Stomach (tissue), 4 donors: ENCODE data around the gene SPATA32.

Experiments used
- EP300 ChIP-seq: sonication (generic); formaldehyde crosslinking; IDR thresholded peaks from one replicate; pipeline ENCODE4 v1.6.1; 2017; ENCODE audit warnings: antibody characterized with exemption
- POLR2AphosphoS5 ChIP-seq, 3 donors: sonication (generic); formaldehyde crosslinking; IDR thresholded peaks; one replicate each; pipeline ENCODE4 v1.6.1; 2016; ENCODE audit warnings: antibody characterized with exemption in 3 of 3
- TF ChIP-seq, protein P1 (sequence below), 7 experiments: fragments of 450-650 bp in 4 of 7; fragments of 200-600 bp in 3 of 7; sonication (generic) in 3 of 7; IDR thresholded peaks; one replicate each; pipeline ENCODE4 v1.5.1; 2016 to 2019; ENCODE audit warnings: antibody characterized with exemption in 7 of 7, control low read depth in 2 of 7, mild to moderate bottlenecking in 1 of 7

DNA sequence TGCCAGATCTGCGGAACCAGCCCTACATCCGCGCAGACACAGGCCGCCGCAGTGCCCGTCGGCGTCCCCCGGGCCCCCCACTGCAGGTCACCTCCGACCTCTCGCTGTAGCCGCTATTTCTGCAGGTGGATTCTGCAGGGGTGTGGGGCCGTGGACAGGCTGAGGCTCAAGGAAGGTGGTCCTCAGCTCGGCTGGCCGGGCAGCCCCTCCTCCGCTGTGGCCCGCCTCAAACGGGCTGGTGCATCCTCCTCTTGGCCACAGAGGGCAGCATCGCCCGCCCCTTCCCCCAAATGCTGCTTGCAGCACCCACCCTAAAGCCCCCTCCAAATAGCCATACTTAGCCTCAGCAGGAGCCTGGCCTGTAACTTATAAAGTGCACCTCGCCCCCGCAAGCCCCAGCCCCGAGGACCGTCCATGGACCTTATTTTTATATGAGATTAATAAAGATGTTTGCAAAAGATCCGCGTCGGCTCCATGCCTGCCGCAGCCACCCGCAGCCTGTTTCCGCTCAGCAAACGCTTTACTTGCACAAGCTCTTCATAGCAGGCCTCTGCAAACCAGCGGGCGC is 14.9 kb downstream of the SPATA32 start:
- TF ChIP-seq EP300 (no peak), POLR2AphosphoS5 (IDR thresholded peaks at IDR 0.05) (no peak)
- TF ChIP-seq, protein P1, sequence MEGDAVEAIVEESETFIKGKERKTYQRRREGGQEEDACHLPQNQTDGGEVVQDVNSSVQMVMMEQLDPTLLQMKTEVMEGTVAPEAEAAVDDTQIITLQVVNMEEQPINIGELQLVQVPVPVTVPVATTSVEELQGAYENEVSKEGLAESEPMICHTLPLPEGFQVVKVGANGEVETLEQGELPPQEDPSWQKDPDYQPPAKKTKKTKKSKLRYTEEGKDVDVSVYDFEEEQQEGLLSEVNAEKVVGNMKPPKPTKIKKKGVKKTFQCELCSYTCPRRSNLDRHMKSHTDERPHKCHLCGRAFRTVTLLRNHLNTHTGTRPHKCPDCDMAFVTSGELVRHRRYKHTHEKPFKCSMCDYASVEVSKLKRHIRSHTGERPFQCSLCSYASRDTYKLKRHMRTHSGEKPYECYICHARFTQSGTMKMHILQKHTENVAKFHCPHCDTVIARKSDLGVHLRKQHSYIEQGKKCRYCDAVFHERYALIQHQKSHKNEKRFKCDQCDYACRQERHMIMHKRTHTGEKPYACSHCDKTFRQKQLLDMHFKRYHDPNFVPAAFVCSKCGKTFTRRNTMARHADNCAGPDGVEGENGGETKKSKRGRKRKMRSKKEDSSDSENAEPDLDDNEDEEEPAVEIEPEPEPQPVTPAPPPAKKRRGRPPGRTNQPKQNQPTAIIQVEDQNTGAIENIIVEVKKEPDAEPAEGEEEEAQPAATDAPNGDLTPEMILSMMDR (IDR thresholded peaks at IDR 0.05): peak in 1 of 7 experiments; percentile 22
